Chondrocyte (in vitro differentiated cells): Measurements from ENCODE around the gene GPR4. TPM values are rescaled to one million over a fixed set of nuclear protein-coding genes. Genes with fewer than 3 reads are reported as not detected.

Experiments
- DNase-seq: peaks from one replicate; pipeline ENCODE4 v3.0.0; 2021; ENCODE audit warnings: mixed read lengths, low spot score
- H3K27ac Mint-ChIP-seq: one replicate; pipeline ENCODE4 v1.8.0; 2021; ENCODE audit warnings: mild to moderate bottlenecking, moderate library complexity, mixed read lengths; ENCODE audit not compliant: unreplicated experiment
- H3K27me3 Mint-ChIP-seq: 2 replicates; pipeline ENCODE4 v1.8.0; 2021; ENCODE audit warnings: low read depth, mixed read lengths
- H3K36me3 Mint-ChIP-seq: 2 replicates; pipeline ENCODE4 v1.8.0; 2021; ENCODE audit warnings: low read depth, mixed read lengths
- H3K4me1 Mint-ChIP-seq: 2 replicates; pipeline ENCODE4 v1.8.0; 2021; ENCODE audit warnings: low read depth, mild to moderate bottlenecking, mixed read lengths
- H3K4me3 Mint-ChIP-seq: one replicate; pipeline ENCODE4 v1.8.0; 2021; ENCODE audit warnings: mild to moderate bottlenecking, moderate library complexity, mixed read lengths; ENCODE audit not compliant: unreplicated experiment
- H3K9me3 Mint-ChIP-seq: 2 replicates; pipeline ENCODE4 v1.8.0; 2021; ENCODE audit warnings: low read depth, mixed read lengths
- total RNA-seq: library from RNA; stranded (reverse); gene quantifications from 3 replicates; pipeline ENCODE4 v1.2.1, GENCODE V29; 2021
- TF ChIP-seq, protein P1 (sequence below): fragments of 200-600 bp; sonication (generic); IDR thresholded peaks from 2 replicates; pipeline ENCODE4 v1.5.0; 2021; ENCODE audit warnings: antibody characterized with exemption, mild to moderate bottlenecking, moderate library complexity

GPR4 gene
- total RNA-seq, 1 donor from 2014 or later = not detected

DNA sequence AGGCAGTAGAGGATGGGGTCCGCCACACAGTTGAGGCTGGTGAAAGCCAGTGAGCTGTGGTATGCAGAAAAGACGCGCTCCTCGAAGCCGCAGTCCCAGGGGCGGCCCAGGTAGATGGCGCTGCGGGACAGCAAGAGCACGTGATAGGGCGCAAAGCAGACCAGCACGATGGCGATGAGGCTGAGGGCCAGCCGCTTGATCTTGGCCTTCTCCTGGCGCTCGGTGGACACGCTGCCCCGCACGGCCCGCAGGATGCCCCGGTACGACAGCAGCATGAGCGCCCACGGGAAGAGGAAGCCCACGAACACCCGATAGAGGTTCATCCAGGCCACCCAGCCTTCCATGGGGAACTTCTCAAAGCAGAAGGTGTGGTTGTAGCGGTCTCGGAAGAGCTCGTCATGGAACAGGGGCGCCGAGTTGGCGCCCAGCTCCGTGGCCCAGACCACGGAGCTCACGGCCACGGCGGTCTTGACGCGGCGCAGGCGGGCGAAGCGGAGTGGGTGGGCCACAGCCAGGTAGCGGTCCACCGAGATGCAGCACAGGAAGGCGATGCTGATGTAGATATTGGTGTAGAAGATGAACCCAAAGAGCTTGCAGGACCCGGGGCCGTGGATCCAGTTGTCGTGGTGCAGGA lies 10.9 kb downstream of the GPR4 start:
- DNase-seq = no peak
- no peak overlapping the region for H3K4me3 Mint-ChIP-seq
- peaks cover 5% of the 10 kb centered on the region for H3K27me3 Mint-ChIP-seq
- TF ChIP-seq, protein P1, sequence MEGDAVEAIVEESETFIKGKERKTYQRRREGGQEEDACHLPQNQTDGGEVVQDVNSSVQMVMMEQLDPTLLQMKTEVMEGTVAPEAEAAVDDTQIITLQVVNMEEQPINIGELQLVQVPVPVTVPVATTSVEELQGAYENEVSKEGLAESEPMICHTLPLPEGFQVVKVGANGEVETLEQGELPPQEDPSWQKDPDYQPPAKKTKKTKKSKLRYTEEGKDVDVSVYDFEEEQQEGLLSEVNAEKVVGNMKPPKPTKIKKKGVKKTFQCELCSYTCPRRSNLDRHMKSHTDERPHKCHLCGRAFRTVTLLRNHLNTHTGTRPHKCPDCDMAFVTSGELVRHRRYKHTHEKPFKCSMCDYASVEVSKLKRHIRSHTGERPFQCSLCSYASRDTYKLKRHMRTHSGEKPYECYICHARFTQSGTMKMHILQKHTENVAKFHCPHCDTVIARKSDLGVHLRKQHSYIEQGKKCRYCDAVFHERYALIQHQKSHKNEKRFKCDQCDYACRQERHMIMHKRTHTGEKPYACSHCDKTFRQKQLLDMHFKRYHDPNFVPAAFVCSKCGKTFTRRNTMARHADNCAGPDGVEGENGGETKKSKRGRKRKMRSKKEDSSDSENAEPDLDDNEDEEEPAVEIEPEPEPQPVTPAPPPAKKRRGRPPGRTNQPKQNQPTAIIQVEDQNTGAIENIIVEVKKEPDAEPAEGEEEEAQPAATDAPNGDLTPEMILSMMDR = peak; percentile 57
- H3K36me3 Mint-ChIP-seq = no peaks in the 10 kb centered on the region
- H3K27ac Mint-ChIP-seq = no peak overlapping the region
- H3K4me1 Mint-ChIP-seq = no peaks in the 10 kb centered on the region
- H3K9me3 Mint-ChIP-seq = no peaks in the 10 kb centered on the region

DNA sequence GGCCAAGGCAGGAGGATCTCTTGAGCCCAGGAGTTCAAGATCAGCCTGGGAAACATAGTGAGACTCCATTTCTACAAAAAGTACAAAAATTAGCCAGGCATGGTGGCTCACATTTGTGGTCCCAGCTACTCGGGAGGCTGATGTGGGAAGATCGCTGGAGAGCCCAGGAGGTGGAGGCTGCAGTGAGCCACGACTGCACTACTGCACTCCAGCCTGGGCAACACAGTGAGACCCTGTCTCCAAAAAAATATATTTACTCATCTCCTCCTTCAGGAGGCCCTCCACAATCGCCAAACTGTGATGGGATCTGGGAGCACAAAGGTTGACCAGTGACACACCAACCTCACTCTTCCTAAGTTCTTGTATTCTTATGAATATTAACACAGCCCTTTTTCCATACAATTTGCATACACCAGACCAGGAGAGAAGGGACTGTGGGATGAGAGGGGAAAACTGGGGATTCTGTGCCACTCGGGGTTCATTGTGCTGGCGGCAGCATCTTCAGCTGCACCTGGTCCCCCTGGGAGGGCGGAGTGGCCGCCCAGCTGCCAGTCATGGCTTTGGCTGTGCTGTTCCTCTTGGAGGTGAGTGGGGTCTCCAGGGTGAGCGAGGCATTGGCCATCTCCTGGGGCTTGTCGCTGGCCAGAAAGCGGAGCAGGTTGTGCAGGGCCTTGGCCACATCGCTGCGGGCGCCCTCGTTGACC lies 11.6 kb downstream of the GPR4 start:
- Mint-ChIP-seq H3K9me3 (no peaks in the 10 kb centered on the region), H3K36me3 (no peaks in the 10 kb centered on the region), H3K27me3 (peaks cover 5% of the 10 kb centered on the region), H3K4me1 (no peaks in the 10 kb centered on the region), H3K27ac (no peak overlapping the region), H3K4me3 (no peak overlapping the region)
- TF ChIP-seq, protein P1 = no peak
- DNase-seq = no peak

DNA sequence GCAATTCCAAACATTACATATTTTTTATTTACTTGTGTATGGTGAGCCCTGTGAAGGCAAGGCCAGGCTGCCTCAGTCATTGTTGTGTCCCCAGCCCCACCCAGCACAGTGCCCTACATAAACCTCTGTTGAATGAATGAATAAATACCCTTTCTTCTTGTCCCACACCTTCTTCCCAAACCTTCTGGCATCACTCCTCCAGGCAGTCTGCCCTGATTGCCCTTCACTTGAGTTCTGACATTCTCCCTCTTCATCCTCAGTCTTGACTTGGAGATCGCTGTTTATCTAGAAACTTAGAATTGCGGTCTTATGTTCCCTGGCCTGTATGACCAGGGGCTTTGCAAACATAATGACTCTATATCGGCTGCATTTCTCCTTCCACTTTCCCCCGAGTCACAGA lies 12.2 kb downstream of the GPR4 start:
- TF ChIP-seq, protein P1 = no peak
- Mint-ChIP-seq H3K9me3 (no peaks in the 10 kb centered on the region), H3K4me1 (peaks cover 6% of the 10 kb centered on the region), H3K4me3 (no peak overlapping the region), H3K27me3 (peaks cover 5% of the 10 kb centered on the region), H3K27ac (no peak overlapping the region), H3K36me3 (no peaks in the 10 kb centered on the region)
- no peak for DNase-seq

DNA sequence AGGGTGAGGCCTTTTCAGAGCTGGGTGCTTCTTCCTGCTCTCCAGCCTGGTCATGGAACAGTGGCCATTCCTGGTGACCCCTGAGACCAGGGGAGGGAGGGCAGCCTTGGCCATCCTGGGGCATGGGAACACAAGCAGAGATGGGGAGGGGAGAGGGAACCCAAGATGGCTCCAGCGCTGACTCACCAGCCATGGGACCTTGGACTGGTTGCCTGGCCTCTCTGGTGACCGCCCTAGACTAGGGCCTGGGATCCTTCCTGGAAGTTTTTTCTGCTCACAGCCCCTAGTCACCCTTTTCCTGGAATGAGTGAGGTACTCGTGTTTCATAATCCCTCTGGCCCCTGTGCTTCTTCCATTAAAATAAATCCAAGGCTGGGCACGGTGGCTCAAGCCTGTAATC lies 14.1 kb downstream of the GPR4 start:
- H3K4me3 Mint-ChIP-seq = no peak overlapping the region
- H3K9me3 Mint-ChIP-seq = no peaks in the 10 kb centered on the region
- no peak overlapping the region for H3K27ac Mint-ChIP-seq

DNA sequence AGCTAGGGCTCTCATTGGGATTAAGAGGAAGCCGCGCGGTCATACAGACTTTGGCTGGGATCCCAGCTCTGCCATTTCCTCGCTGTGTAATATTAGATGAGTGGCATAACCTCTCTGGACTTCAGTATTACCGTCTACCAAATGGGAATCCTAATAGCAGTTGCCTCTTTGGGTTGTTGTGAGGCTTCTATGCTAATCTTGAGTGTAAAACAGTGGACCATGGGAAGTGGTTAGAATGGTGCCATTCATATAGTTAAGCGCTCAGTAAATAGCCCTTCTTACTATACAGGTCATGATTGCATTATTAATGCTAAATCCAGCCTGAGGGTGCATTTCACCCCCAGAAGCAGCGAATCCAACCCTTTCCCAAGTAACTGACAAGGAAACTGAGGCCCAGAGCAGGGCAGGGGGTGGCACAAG lies 16.8 kb downstream of the GPR4 start:
- H3K4me3 Mint-ChIP-seq = peak overlapping the region; percentile 89

More for the DNA sequence above, 14.1 kb downstream of the GPR4 start:
- DNase-seq = no peak
- TF ChIP-seq, protein P1 = no peak
- Mint-ChIP-seq H3K4me1 (peaks cover 17% of the 10 kb centered on the region), H3K27me3 (peaks cover 5% of the 10 kb centered on the region), H3K36me3 (no peaks in the 10 kb centered on the region)

More for the DNA sequence above, 16.8 kb downstream of the GPR4 start:
- Mint-ChIP-seq H3K4me1 (peaks cover 24% of the 10 kb centered on the region), H3K27ac (peak overlapping the region; percentile 99), H3K9me3 (no peaks in the 10 kb centered on the region), H3K27me3 (no peaks in the 10 kb centered on the region), H3K36me3 (peaks cover 3% of the 10 kb centered on the region)
- TF ChIP-seq, protein P1 = no peak
- no peak for DNase-seq
